ENCODE results near the gene NRXN3. TPM values are rescaled to one million over a fixed set of nuclear protein-coding genes. Genes with fewer than 3 reads are reported as not detected.

NRXN3 gene
- total RNA-seq, 1 donor from 2014 or later, result 1.6 TPM

- Histone ChIP-seq H3K36me3 (ENCODE audit: control insufficient read depth, insufficient read depth, low read length) (no peaks in the 10 kb centered on the region), H3K27me3 (ENCODE audit: control insufficient read depth, insufficient read depth, low read length) (no peaks in the 10 kb centered on the region), H3K4me3 (ENCODE audit: low read depth, low read length) (no peak overlapping the region)
- TF ChIP-seq CTCF (IDR thresholded peaks at IDR 0.05; ENCODE audit: insufficient read depth, low read length, poor library complexity, severe bottlenecking), result no peak
- no peak for DNase-seq (ENCODE audit: low read depth)
Observed at GRCh38 chr14:79424462-79424861, 1254.3 kb downstream of the NRXN3 start.

GRCh38 chr14:79426103-79426755, 1256.1 kb downstream of the NRXN3 start:
- no peak for TF ChIP-seq CTCF (IDR thresholded peaks at IDR 0.05; ENCODE audit: insufficient read depth, low read length, poor library complexity, severe bottlenecking)
- Histone ChIP-seq H3K27me3 (ENCODE audit: control insufficient read depth, insufficient read depth, low read length) (no peaks in the 10 kb centered on the region), H3K36me3 (ENCODE audit: control insufficient read depth, insufficient read depth, low read length) (no peaks in the 10 kb centered on the region), H3K4me3 (ENCODE audit: low read depth, low read length) (no peak overlapping the region)
- no peak for DNase-seq (ENCODE audit: low read depth)

GRCh38 chr14:79432640-79433039, 1262.5 kb downstream of the NRXN3 start:
- no peak for TF ChIP-seq CTCF (IDR thresholded peaks at IDR 0.05; ENCODE audit: insufficient read depth, low read length, poor library complexity, severe bottlenecking)
- no peak overlapping the region for H3K4me3 ChIP-seq (ENCODE audit: low read depth, low read length)

GRCh38 chr14:79436335-79436734, 1266.2 kb downstream of the NRXN3 start:
- no peak for DNase-seq (ENCODE audit: low read depth)
- TF ChIP-seq CTCF (IDR thresholded peaks at IDR 0.05; ENCODE audit: insufficient read depth, low read length, poor library complexity, severe bottlenecking), result no peak
- no peaks in the 10 kb centered on the region for H3K27me3 ChIP-seq (ENCODE audit: control insufficient read depth, insufficient read depth, low read length)
- no peak overlapping the region for H3K4me3 ChIP-seq (ENCODE audit: low read depth, low read length)
- no peaks in the 10 kb centered on the region for H3K36me3 ChIP-seq (ENCODE audit: control insufficient read depth, insufficient read depth, low read length)

More at GRCh38 chr14:79432640-79433039, 1262.5 kb downstream of the NRXN3 start:
- Histone ChIP-seq H3K27me3 (ENCODE audit: control insufficient read depth, insufficient read depth, low read length) (no peaks in the 10 kb centered on the region), H3K36me3 (ENCODE audit: control insufficient read depth, insufficient read depth, low read length) (no peaks in the 10 kb centered on the region)
- no peak for DNase-seq (ENCODE audit: low read depth)

GRCh38 chr14:79437951-79438350, 1267.8 kb downstream of the NRXN3 start:
- no peak for TF ChIP-seq CTCF (IDR thresholded peaks at IDR 0.05; ENCODE audit: insufficient read depth, low read length, poor library complexity, severe bottlenecking)
- no peaks in the 10 kb centered on the region for H3K27me3 ChIP-seq (ENCODE audit: control insufficient read depth, insufficient read depth, low read length)
- DNase-seq (ENCODE audit: low read depth), result no peak

More at GRCh38 chr14:79437951-79438350, 1267.8 kb downstream of the NRXN3 start:
- no peaks in the 10 kb centered on the region for H3K36me3 ChIP-seq (ENCODE audit: control insufficient read depth, insufficient read depth, low read length)
- no peak overlapping the region for H3K4me3 ChIP-seq (ENCODE audit: low read depth, low read length)
